GM21528 (cell line): ENCODE results near the gene BCL6B.
"Not testable (repeated sequence)": the region's sequence is repeated elsewhere in the genome, so short reads cannot be mapped to it uniquely, and the experiment has no call there.

Source experiments
- ATAC-seq: cut with Tn5 transposase; IDR thresholded peaks from one replicate; pipeline ENCODE4 v1.9.1; 2021; ENCODE audit warnings: mild to moderate bottlenecking, moderate library complexity; ENCODE audit not compliant: unreplicated experiment, low FRiP score

The BCL6B gene

GRCh38 chr17:7050583-7050982 is 27.7 kb downstream of the BCL6B start:
- not testable (repeated sequence) for ATAC-seq

GRCh38 chr17:7056386-7056785 is 33.5 kb downstream of the BCL6B start:
- no peak for ATAC-seq

GRCh38 chr17:7058831-7059447 is 36.1 kb downstream of the BCL6B start:
- ATAC-seq: no peak

- no peak for ATAC-seq
Observed at GRCh38 chr17:7060165-7060891, 37.5 kb downstream of the BCL6B start.

GRCh38 chr17:7063518-7064094 is 40.8 kb downstream of the BCL6B start:
- ATAC-seq: no peak

GRCh38 chr17:7064261-7064660 is 41.4 kb downstream of the BCL6B start:
- no peak for ATAC-seq

GRCh38 chr17:7067198-7067597 is 44.3 kb downstream of the BCL6B start:
- no peak for ATAC-seq

GRCh38 chr17:7068268-7068667 is 45.4 kb downstream of the BCL6B start:
- ATAC-seq: no peak

GRCh38 chr17:7070712-7071111 is 47.9 kb downstream of the BCL6B start:
- ATAC-seq: no peak

- ATAC-seq: no peak
Observed at GRCh38 chr17:7072406-7072805, 49.6 kb downstream of the BCL6B start.

GRCh38 chr17:7074931-7075330 is 52.1 kb downstream of the BCL6B start:
- ATAC-seq: no peak

GRCh38 chr17:7077911-7078546 is 55.2 kb downstream of the BCL6B start:
- no peak for ATAC-seq

- ATAC-seq: no peak
Observed at GRCh38 chr17:7078711-7079110, 55.9 kb downstream of the BCL6B start.
